HG03558 (cell line): ENCODE results near the gene MDP1.

Experiments used
- ATAC-seq: cut with Tn5 transposase; IDR thresholded peaks from one replicate; pipeline ENCODE4 v1.9.1; 2021; ENCODE audit warnings: moderate number of reproducible peaks; ENCODE audit not compliant: unreplicated experiment; ENCODE audit errors: extremely low read depth

The MDP1 gene

DNA sequence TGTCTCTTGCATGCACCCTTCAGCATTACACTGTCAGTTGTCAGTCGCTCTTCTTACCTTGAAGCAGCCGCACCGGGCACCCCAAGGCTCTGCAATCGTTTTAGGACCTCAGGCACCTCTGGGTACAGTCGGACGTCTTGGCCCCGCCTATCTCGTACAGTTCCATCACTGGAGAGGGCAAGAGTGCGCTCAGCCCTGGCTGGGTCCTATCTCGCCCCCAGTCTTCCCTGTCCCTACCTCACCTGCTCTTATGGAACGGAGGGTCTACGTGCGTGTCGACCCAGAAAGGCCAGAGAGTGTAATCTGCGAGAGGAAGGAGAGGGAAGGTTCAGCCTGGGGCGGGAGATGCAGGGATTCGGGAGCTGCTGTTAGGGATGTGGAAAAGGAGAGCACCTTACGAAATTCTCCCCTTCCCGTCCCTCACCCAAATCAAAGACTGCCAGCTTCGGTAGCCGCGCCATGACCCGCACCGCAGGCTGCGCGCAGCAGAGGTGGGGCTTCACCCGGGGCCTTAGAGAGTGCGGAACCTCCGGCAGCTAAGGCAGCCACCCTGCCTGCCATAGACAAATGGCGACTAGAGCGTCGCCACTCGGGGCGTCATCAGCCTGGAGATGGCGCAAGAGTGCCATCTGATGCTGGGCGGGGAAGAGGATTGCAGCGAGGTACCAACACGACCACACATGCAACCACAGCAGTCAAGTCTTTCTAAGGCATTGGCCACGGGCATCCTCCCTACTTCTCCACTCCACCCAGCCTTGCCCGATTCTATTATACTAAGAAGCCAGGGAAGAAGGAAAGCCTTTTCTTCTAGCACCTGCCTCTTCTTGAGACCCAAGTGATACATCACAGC, at the start of gene MDP1:
Gene MDP1 (minus strand): TSS at position 572 of the 850 bp plus-strand sequence. CDS start 111 bp downstream, at position 461.
- peak; percentile 44 for ATAC-seq

DNA sequence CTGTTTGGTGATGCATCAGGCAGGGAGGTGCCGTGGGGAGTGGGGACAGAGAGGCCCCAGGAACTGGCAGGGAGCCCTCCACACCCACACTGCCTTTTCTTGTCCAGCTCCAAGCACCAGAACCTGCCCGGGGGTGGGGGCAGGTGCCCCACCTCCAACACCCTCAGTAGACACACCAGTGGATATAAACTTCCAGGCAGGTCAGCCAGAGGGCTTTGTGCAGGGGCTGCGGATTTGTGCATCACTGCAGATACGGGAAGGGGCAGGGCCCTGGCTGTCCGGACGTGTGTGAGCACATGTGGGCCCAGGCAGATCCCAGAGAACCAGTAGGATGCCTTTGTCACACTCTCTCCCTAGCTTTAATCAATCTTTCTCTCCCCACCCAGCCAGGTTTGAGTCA, 48.4 kb upstream of the MDP1 start:
- ATAC-seq = no peak

- no peak for ATAC-seq
Measured at GRCh38 chr14:24263848-24264247, 48.0 kb upstream of the MDP1 start.

DNA sequence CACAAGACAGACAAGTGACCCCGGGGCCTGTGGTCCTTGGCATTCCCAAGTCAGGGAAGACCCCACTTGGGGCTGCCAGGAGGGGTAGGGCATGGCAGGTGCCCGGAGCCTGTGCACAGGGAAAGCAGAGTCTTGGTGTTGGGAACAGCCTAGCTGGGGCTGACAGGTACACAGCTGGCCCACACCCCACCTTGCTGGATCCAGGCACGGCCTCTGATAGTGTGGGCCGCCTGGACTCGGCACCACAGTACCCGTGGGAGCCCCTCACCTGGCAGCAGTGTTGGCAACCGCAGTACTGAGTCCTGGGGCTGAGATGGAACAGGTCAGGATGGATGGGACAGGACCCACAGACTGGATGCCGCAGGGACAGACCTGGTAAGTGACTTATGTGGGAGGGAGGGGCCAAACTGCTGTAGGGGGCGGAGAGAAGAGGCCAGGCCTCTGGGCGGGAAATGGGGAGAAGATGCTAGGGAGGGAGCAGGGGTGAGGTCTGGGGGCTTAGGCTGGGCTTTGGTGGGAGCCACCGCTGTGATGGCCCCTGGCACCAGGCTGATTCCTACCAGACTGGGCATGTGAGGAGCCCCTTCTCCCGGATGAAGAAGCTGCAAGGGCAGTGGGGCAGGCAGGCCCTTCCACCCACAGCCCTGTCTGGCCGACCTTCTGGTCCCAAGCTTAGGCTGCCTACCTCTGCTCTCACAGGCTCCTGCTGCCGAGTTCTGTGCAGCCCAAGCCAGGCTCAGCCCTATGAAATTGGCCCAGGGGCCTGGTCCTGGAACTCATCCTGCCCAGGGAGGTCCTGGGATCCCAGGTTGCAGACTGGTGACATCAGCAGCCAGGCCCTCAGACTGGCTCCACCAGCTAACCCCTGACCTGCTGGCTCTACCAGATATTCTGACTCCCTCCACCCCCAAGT, 47.2 kb upstream of the MDP1 start, which contains the start of gene TGM1:
Gene TGM1 (minus strand): TSS at position 357 of the 913 bp plus-strand sequence. CDS start 825 bp downstream, outside the sequence.
- no peak for ATAC-seq

GRCh38 chr14:24261969-24262327, 46.1 kb upstream of the MDP1 start:
- no peak for ATAC-seq

GRCh38 chr14:24261256-24261968, 45.5 kb upstream of the MDP1 start:
- ATAC-seq = no peak

DNA sequence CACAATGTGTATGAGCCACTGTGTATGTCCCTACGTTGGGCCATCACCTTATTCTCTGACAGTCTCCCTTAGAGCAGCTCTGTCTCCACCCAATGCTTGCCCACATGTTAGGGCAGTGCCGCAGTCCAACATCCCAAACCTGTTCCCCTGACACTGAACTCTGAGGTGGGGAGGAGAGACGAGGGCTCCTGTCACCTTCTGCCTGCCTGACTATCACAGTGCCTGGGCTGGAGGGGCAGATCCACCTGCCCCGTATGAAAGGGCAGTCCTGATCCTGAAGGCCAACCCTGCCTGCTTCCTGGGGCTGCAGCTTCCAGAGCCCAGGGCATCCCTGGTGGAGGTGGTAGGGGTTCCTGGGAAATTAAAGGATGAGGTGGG, 44.9 kb upstream of the MDP1 start:
- no peak for ATAC-seq

DNA sequence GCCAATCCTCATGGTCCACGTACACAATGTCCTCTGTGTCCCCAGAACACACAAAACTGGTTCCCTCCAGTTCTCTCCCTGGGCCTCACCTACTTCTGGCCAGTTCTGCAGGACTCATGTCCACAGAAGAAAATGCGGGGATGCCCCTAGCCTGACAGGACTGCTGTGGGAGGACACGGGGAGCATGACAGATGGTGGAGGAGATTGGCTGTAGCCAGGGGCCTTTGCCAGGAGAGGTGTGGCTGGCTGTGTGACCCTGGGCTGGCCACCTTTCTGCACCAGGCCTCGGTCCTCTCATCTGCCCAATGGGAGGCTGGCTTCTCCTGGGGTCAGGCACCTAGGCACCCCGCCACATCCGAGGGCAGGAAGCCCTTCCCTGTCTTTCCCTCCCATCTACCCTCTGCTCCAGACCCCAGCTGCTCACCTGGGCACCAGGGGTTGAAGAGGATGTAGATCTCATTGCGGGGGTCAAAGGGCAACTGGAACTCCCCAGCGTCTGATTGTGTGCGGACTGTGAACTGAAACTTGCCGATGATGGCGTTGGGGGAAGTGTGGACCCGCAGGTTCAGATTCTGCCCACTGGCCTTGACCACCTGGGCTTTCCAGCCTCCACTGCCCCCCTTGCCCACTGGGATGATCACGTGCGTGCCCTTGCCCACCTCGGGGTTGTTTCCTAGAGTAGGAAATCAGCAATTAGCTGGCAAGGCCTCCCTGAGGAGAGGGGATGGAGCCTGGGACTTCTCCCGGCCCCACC, 44.3 kb upstream of the MDP1 start:
- no peak for ATAC-seq

- ATAC-seq = no peak
Measured at GRCh38 chr14:24259282-24260025, 43.6 kb upstream of the MDP1 start.

DNA sequence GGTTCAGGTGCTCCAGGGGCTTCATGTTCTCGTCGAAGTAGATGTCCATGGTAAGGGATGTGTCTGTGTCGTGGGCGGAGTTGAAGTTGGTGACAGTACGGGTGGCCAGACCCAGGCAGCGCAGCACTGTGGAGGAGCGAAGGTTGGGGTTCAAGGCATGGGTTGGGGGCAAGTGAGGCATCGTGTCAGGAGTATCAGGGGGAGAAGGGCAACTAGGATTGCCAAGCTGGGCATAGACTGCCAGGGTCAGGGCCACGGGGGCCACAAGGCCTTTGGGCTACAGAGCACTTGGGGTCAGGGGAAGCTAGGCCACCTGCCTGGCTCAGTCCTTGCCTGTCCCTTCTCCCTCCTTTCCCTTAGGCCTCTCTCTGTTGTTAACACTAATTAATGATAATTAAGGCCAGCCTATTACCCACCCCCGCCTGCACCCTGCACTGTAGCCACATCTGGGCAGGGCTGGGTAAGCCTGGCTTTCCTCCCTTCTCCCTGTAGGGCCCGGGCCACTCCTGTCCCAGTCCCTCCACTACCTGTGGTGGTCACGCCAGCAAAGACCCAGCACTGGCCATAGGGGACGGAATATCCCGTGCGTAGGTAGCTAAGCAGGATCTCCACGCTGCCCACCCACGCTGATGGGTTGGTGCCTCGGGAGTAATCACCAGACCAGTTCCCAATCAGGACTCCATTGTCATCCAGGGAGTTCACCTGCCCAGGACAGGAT, 42.8 kb upstream of the MDP1 start:
- no peak for ATAC-seq

- ATAC-seq = no peak
Measured at GRCh38 chr14:24258119-24258518, 42.3 kb upstream of the MDP1 start.

DNA sequence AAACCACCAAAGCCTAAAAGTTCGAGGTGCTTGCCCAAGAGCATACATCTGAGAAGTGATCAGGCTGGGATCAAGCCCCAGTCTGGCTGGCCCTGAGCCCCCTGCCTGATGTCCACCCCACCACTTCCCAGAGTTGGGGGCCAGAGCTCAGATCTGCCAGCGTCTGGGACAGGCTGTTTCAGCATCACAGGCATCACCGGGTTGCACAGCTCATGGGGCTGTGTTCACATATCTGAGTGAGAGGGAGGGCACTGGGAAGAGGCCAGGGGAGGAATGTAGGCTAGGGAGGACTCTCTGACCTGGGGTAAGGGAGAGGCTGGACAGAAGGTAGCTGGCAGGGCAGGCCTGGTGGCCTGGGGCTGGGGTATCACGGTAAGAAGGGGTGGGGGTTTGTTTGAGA, 41.1 kb upstream of the MDP1 start:
- no peak for ATAC-seq

- ATAC-seq = no peak
Measured at GRCh38 chr14:24255931-24256711, 40.3 kb upstream of the MDP1 start.

- no peak for ATAC-seq
Measured at GRCh38 chr14:24255438-24255837, 39.6 kb upstream of the MDP1 start.

- no peak for ATAC-seq
Measured at GRCh38 chr14:24254630-24255392, 38.9 kb upstream of the MDP1 start.

GRCh38 chr14:24253936-24254335, 38.1 kb upstream of the MDP1 start:
- ATAC-seq = no peak
